Activated naive CD4-positive, alpha-beta T cell treated with anti-CD3 and anti-CD28 coated beads, Interleukin-2, amount 50 U/mL, for 72 hours (primary cell): ENCODE data around the gene ENDOG. TPM values are rescaled to one million over a fixed set of nuclear protein-coding genes. Genes with fewer than 3 reads are reported as not detected.
"Not testable (repeated sequence)": the region's sequence is repeated elsewhere in the genome, so short reads cannot be mapped to it uniquely, and the experiment has no call there.

Experiments used
- ATAC-seq, 2 donors: fragments of 150-1000 bp; cut with Tn5 transposase; 2 replicates each; pipeline ENCODE4 v1.10.0; 2021; ENCODE audit warnings: mild to moderate bottlenecking in 2 of 2, moderate library complexity in 2 of 2
- DNase-seq, 2 donors: peaks; one replicate each; pipeline ENCODE4 v3.0.0; 2021 to 2022; ENCODE audit warnings: low spot score in 2 of 2
- H3K27ac Mint-ChIP-seq, 2 donors: one replicate each; pipeline ENCODE4 v1.8.0; 2022; ENCODE audit warnings: mild to moderate bottlenecking in 2 of 2, mixed read lengths in 2 of 2
- H3K36me3 Mint-ChIP-seq, 2 donors: one replicate each; pipeline ENCODE4 v1.8.0; 2022; ENCODE audit warnings: mixed read lengths in 2 of 2
- H3K9me3 Mint-ChIP-seq, 2 donors: one replicate each; pipeline ENCODE4 v1.8.0; 2022; ENCODE audit warnings: mixed read lengths in 2 of 2
- total RNA-seq, 2 donors: library from RNA; stranded (reverse); gene quantifications; one replicate each; pipeline ENCODE4 v1.2.3, GENCODE V29; 2022

Gene ENDOG
- total RNA-seq, 2 donors from 2014 or later: 8.2 to 16.0 TPM

DNA sequence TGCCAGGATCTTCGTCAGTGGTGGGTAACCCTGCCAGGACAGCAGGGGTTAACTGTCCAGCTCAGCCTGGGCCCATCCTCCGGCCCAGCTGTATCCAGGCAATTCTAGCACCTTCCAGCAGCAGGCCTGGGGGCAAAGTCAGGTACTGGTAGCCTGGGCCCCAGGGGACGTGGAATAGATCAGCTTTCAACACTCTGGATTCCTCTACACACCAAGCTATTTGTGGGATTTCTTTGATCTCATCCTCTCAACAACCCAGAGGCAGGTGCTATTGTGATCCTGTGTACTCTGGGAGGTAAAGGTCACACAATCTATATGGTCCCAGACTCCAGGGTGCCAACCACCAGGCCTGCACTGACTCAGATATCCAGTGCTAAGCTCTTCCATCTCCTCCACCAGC is 20.0 kb downstream of the ENDOG start:
- no peak for DNase-seq
- no peaks in the 10 kb centered on the region for H3K9me3 Mint-ChIP-seq
- H3K36me3 Mint-ChIP-seq: peaks cover 0 to 19% of the 10 kb centered on the region in 2 donors
- no peak for ATAC-seq
- no peak overlapping the region for H3K27ac Mint-ChIP-seq

DNA sequence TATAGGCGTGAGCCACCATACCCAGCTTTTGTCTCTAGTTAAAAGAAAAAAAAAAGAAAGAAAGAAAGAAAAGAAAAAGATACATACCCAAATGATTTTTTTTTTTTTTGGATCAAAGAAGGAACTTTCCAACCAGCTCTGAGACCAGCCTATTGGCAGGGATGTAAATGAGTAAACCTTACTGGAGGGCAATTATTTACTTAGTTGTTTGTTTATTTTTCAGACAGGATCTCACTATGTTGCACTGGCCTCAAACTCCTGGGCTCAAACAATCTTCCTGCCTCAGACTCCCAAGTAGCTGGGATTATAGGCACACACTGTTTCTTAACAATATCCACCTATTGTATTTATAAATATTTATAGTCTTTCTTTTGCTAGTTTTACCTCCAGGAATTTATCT is 22.2 kb downstream of the ENDOG start:
- H3K27ac Mint-ChIP-seq: no peak overlapping the region
- DNase-seq: no peak
- H3K9me3 Mint-ChIP-seq: no peaks in the 10 kb centered on the region
- H3K36me3 Mint-ChIP-seq: peaks cover 0 to 13% of the 10 kb centered on the region in 2 donors
- ATAC-seq: no peak

DNA sequence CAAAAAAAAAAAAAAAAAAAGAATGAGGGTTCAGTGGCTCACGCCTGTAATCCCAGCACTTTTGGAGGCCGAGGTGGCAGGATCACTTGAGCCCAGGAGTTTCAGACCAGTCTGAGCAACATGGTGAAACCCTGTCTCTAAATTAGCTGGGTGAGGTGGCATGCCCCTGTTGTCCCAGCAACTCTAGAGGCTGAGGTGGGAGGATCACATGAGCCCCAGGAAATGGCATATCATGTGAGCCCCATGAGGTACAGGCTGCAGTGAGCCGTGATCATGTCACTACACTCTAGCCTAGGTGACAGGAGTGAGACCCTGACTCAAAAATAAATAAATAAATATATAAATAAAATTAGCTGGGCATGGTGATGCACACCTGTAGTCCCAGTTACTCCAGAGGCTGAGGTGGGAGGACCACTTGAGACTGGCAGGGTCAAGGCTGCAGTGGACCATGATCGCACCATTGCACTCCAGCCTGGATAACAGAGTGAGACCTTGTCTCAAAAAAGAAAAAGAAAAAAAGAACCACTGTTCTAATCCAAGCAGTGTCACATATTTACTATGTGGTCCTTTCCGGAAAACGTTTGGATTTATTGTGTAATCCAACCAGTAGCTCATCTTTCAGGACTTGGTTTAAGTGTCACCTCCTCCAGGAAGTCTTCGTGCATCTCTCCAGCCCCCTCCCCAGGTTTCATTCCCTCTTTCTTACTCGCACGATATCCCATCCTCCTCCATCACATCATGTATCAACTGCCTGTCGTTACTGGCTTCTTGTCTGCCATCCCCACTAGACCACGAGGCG is 23.6 kb downstream of the ENDOG start:
- ATAC-seq: peak in 1 of 2 donors; percentile 34
- no peak overlapping the region for H3K27ac Mint-ChIP-seq
- peaks cover 0 to 9% of the 10 kb centered on the region in 2 donors for H3K36me3 Mint-ChIP-seq
- no peak for DNase-seq
- H3K9me3 Mint-ChIP-seq: no peaks in the 10 kb centered on the region

DNA sequence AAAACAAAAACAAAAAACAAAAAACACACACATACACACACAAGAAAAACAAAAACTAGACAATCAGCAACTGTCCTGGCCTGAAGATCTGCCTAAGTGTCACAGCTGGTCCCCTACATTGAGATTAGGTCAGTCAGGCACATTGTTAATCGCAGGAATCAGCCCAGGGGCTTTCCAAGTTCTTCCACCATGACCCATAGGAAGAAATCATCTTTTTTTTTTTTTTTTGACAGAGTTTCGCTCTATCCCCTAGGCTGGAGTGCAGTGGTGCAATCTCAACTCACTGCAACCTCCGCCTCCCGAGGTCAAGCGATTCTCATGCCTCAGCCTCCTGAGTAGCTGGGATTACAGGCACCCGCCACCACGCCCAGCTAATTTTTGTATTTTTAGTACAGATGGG is 24.9 kb downstream of the ENDOG start:
- H3K27ac Mint-ChIP-seq, DNase-seq, ATAC-seq, H3K9me3 Mint-ChIP-seq: not testable (repeated sequence)
- peaks cover 0 to 10% of the 10 kb centered on the region in 2 donors for H3K36me3 Mint-ChIP-seq

DNA sequence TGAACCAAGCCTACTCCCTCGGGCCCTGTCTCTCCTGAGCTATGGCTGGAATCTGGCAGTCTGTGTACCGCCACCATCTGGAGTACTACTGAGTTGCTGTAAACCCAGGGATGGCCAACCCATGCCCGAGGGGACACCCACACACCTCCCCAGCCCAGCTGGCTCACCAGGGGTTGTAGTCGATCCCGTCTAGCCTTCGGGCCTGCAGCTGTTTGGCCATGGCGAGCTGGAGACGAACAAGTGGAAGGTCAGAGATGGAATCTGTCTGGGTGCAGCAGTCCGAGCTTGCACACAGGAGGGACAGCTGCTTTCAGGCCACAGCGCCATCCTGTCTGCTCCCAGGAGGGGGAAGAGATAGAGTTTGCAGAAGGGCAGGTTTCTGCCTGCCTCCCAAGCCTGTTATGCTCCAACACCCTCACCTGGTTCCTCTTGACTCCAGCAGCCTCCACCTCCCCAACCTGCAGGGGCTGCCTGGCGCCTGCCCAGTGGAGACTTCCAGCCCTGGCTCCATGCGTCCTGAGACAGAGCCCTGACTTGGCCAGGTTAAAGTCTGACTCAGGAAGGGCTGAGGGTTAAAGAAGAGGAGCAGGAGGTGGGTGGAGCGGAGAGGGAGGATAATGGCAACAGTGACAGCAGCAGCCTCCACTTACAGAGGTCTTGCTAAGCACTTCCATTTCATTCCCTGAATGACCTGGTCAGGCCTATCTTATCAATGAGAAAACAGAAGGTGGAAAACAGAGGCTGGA is 27.1 kb downstream of the ENDOG start:
- no peak overlapping the region for H3K27ac Mint-ChIP-seq
- DNase-seq (no peak), ATAC-seq (no peak)
- peaks cover 2 to 7% of the 10 kb centered on the region in 2 donors for H3K36me3 Mint-ChIP-seq
- no peaks in the 10 kb centered on the region for H3K9me3 Mint-ChIP-seq

- H3K36me3 Mint-ChIP-seq: peaks cover 15% of the 10 kb centered on the region in 2 donors
- H3K9me3 Mint-ChIP-seq: peaks cover 7 to 13% of the 10 kb centered on the region in 2 donors
- no peak for DNase-seq
- no peak for ATAC-seq
- no peak overlapping the region for H3K27ac Mint-ChIP-seq
These were observed 28.4 kb downstream of the ENDOG start for GRCh38 chr9:128846680-128847030.

DNA sequence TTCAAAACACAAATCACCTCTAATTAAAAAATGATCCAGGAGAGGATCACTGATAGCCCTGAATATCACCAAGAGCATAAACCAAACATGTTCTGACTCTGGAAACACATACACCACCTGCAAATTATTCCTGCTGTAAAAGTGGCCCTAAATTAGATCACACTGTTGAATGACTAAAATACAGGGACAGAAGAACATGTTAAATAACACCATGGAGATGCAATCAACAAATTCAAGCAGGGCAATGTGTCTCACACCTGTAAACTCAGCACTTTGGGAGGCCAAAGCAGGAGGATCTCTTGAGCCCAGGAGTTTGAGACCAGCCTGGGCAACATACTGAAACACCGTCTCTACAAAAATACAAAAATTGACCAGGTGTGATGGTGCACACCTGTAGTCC is 29.5 kb downstream of the ENDOG start:
- DNase-seq: no peak
- H3K9me3 Mint-ChIP-seq: peaks cover 8 to 13% of the 10 kb centered on the region in 2 donors
- H3K27ac Mint-ChIP-seq: peak overlapping the region in 1 of 2 donors; percentile 9
- H3K36me3 Mint-ChIP-seq: peaks cover 16% of the 10 kb centered on the region in 2 donors
- no peak for ATAC-seq

DNA sequence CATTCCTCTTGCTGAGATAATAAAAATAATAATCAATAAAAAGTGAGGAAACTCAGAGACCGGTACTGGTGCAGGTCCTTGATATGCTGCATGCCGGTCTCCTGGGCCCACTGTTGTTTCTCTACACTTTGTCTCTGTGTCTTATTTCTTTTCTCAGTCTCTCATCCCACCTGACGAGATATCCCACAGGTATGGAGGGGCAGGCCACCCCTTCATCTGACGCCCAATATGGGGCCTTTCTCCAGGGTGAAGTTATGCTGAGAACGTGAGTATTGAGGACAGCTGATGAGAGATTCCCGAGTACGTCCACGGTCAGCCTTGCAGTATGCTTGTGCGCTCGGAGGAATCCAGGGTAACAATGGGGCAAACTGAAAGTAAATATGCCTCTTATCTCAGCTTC is 32.7 kb downstream of the ENDOG start:
- H3K9me3 Mint-ChIP-seq: peaks cover 8 to 13% of the 10 kb centered on the region in 2 donors
- DNase-seq, ATAC-seq, H3K27ac Mint-ChIP-seq: not testable (repeated sequence)
- H3K36me3 Mint-ChIP-seq: peaks cover 16% of the 10 kb centered on the region in 2 donors

GRCh38 chr9:128851779-128852600 is 33.7 kb downstream of the ENDOG start:
- peak in 1 of 2 donors; percentile 13 for DNase-seq
- Mint-ChIP-seq H3K36me3 (peaks cover 16% of the 10 kb centered on the region in 2 donors), H3K9me3 (peaks cover 8 to 13% of the 10 kb centered on the region in 2 donors)
- H3K27ac Mint-ChIP-seq, ATAC-seq: not testable (repeated sequence)

- DNase-seq, H3K27ac Mint-ChIP-seq, ATAC-seq: not testable (repeated sequence)
- Mint-ChIP-seq H3K36me3 (peaks cover 15 to 16% of the 10 kb centered on the region in 2 donors), H3K9me3 (peaks cover 8 to 13% of the 10 kb centered on the region in 2 donors)
These were observed 34.3 kb downstream of the ENDOG start for GRCh38 chr9:128852646-128853045.

- not testable (repeated sequence) for ATAC-seq, DNase-seq, H3K27ac Mint-ChIP-seq
- Mint-ChIP-seq H3K36me3 (peaks cover 9 to 16% of the 10 kb centered on the region in 2 donors), H3K9me3 (peaks cover 8 to 13% of the 10 kb centered on the region in 2 donors)
These were observed 36.2 kb downstream of the ENDOG start for GRCh38 chr9:128854454-128854853.

- not testable (repeated sequence) for DNase-seq, ATAC-seq, H3K9me3 Mint-ChIP-seq, H3K27ac Mint-ChIP-seq, H3K36me3 Mint-ChIP-seq
These were observed 40.2 kb downstream of the ENDOG start for GRCh38 chr9:128858476-128858875.

GRCh38 chr9:128860937-128861336 is 42.6 kb downstream of the ENDOG start:
- H3K36me3 Mint-ChIP-seq: no peaks in the 10 kb centered on the region
- no peak for ATAC-seq
- H3K27ac Mint-ChIP-seq: no peak overlapping the region
- H3K9me3 Mint-ChIP-seq: no peaks in the 10 kb centered on the region
- DNase-seq: no peak

- no peaks in the 10 kb centered on the region for H3K9me3 Mint-ChIP-seq
- no peaks in the 10 kb centered on the region for H3K36me3 Mint-ChIP-seq
- DNase-seq: no peak
- H3K27ac Mint-ChIP-seq: no peak overlapping the region
- no peak for ATAC-seq
These were observed 43.2 kb downstream of the ENDOG start for GRCh38 chr9:128861501-128861900.

DNA sequence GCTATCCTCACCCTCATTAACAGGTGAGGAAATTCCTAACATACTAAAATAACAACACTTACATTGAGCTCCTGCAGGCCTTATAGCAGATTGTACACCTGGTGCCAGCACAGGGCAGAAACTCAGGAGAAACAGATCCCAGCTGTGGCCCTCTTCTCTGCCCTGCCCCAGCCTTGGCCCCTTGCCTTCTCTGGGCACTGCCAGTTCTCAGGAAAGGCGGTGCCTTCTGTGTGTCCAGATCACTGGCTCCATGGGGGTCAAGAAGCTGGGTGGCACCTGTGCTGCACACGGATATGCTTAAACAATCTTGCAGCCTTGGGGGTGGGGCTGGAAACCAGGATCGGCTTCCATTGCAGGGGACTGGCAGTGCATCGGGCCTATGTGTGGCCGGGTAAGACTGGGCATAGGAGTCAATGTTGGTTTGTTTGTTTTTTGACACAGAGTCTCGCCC is 44.1 kb downstream of the ENDOG start:
- Mint-ChIP-seq H3K9me3 (no peaks in the 10 kb centered on the region), H3K36me3 (no peaks in the 10 kb centered on the region), H3K27ac (no peak overlapping the region)
- ATAC-seq (no peak), DNase-seq (no peak)

DNA sequence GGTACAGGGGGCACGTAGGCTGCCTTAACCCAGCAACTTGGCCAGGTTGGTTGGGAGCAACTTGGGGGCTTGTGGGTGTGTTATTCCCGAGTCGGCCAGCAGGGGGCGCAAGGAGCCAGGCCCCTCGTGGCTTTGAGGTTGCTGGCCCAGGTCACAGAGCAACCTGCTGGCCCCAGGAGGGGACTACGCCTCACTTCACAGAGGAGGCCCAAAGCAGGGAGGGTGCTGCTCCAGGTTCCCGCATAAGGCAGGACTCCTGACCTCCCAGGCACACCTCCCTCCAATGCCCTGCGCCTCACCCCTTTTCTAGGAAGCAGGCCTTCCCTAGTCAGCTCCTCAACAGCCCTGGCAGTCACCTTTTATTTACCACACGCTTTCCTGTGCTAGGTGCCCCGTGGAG is 45.3 kb downstream of the ENDOG start:
- ATAC-seq: peak; percentile 94 to 98
- DNase-seq: peak; percentile 76 to 91
- H3K9me3 Mint-ChIP-seq: no peaks in the 10 kb centered on the region
- H3K36me3 Mint-ChIP-seq: no peaks in the 10 kb centered on the region
- no peak overlapping the region for H3K27ac Mint-ChIP-seq
